ENCODE measurements around the gene OR51E2. TPM values are rescaled to one million over a fixed set of nuclear protein-coding genes. Genes with fewer than 3 reads are reported as not detected.

Gene OR51E2
- total and polyA plus RNA-seq, 2 of the 8 experiments (the other 6 are each of a cell fraction or from before 2014, with no cell fraction given), result not detected

- no peak for TF ChIP-seq CHD7 (IDR thresholded peaks at IDR 0.05; ENCODE audit: insufficient replicate concordance, low read length)
- TF ChIP-seq KDM4A (IDR thresholded peaks at IDR 0.05; ENCODE audit: low read depth, low read length, severe bottlenecking), result no peak
Measured at GRCh38 chr11:4704054-4704789, 6.6 kb upstream of the OR51E2 start, which contains the start of gene MMP26 (continued).
